RWPE1 (cell line): ENCODE results near the gene SH3PXD2A.

ENCODE experiments used
- CTCF ChIA-PET: fragments of 350-600 bp; sonication (Branson Sonifier 250); formaldehyde crosslinking; extraction: SDS; loops from one replicate; lab custom pipeline; 2021; lab: Yijun Ruan, JAX
- POLR2A ChIA-PET: fragments of 400-600 bp; formaldehyde crosslinking; extraction: SDS; loops from one replicate; lab custom pipeline; 2020; ENCODE audit warnings: antibody characterized with exemption; ENCODE audit not compliant: low non-redundant PET; lab: Yijun Ruan, JAX
- DNase-seq: peaks from one replicate; pipeline ENCODE4 v3.0.0; 2012; ENCODE audit warnings: low spot score
- H3K27ac ChIP-seq: fragments of 450-650 bp; 2 replicates; pipeline ENCODE4 v1.5.1; 2017
- TF ChIP-seq, protein P1 (sequence below): fragments of 450-650 bp; conservative IDR thresholded peaks from 2 replicates; pipeline ENCODE4 v1.5.1; 2017; ENCODE audit warnings: low read depth, mild to moderate bottlenecking

SH3PXD2A gene

DNA sequence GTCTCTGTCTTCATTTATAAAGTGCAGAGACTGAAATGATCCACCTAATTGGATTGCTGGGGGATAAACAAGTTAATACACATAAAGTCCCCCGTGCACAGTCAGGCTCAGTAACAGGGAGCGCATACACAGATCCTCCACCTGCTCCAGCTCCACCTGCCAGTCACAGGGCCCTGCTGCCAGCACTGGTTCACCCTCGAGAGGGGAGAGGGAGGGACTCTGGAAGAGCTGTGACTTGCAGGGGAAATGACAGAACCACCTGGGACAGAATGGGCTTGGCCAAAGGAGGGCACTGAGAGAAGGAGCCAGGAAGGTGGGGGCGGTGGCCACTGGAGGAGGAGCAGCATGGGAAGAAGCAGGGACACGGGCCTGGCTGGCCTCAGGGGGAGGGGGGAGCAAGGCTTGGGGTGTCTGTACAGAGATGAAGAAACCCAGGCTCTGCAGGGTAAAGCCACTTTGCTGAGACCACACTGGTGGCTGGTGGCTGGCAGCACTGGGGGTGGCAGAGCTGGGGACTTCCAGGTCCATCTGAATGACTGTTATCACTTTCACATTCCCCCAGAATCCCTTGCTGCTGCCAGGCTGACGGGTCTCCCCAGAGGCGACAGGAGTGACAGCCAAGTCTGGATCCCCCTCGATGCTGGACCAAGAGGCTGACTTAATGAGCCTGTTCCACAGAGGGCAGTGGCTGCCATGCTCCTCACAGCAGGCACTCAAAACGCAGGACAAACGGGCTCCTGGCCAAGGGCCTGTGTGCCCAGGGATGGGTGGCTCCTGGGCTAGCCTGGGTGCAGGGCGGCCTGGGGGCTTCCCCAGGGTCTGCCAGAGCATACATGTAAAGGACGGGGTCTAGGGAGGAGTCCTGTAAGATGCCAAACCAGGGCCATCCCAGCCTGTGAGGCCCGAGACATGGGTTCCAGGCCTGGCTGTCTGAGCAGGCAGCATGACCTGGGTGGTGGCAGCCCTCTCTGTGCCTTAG, 151.1 kb downstream of the SH3PXD2A start:
- ChIA-PET POLR2A (no interaction called here), CTCF (interaction anchor here (0.5 to 1.0 kb wide), 3 partner anchors 9 to 382 kb away, joined by 3 to 4 read pairs (median 3); no protein-coding TSS in a partner anchor)
- no peak for DNase-seq

DNA sequence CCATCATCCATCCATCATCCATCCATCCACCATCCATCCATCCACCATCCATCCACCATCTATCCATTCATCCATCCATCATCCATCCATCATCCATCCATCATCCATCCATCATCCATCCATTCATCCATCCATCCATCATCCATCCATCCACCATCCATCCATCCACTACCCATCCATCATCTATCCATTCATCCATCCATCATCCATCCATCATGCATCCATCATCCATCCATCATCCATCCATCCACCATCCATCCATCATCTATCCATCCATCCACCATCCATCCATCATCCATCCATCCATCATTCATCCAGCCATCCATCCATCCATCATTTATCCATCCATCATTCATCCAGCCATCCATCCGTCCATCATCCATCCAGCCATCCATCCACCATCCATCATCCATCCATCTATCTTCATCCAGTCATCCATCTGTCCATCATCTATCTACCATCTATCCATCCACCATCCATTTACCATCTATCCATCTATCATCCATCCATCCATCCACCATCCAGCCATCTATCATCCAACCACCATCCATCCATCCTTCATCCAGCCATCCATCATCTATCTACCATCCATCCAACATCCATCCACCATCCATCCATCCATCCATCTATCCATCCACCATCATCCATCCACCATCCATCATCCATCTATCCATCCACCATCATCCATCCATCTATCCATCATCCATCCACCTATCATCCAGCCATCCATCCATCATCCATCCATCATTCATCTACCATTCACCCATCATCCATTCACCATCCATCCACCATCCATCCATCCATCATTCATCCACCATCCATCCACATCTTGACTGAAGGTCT, 153.8 kb downstream of the SH3PXD2A start:
- POLR2A ChIA-PET, result no interaction called here
- no peak for DNase-seq
- H3K27ac ChIP-seq, result no peak overlapping the region
- CTCF ChIA-PET, result interaction anchor here (1.0 kb wide), 1 partner anchor 126 kb away, joined by 6 read pairs; no protein-coding TSS in a partner anchor
- TF ChIP-seq, protein P1, sequence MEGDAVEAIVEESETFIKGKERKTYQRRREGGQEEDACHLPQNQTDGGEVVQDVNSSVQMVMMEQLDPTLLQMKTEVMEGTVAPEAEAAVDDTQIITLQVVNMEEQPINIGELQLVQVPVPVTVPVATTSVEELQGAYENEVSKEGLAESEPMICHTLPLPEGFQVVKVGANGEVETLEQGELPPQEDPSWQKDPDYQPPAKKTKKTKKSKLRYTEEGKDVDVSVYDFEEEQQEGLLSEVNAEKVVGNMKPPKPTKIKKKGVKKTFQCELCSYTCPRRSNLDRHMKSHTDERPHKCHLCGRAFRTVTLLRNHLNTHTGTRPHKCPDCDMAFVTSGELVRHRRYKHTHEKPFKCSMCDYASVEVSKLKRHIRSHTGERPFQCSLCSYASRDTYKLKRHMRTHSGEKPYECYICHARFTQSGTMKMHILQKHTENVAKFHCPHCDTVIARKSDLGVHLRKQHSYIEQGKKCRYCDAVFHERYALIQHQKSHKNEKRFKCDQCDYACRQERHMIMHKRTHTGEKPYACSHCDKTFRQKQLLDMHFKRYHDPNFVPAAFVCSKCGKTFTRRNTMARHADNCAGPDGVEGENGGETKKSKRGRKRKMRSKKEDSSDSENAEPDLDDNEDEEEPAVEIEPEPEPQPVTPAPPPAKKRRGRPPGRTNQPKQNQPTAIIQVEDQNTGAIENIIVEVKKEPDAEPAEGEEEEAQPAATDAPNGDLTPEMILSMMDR, result no peak

More for the DNA sequence above, 151.1 kb downstream of the SH3PXD2A start:
- peak overlapping the region; percentile 47 for H3K27ac ChIP-seq
- TF ChIP-seq, protein P1, result no peak

DNA sequence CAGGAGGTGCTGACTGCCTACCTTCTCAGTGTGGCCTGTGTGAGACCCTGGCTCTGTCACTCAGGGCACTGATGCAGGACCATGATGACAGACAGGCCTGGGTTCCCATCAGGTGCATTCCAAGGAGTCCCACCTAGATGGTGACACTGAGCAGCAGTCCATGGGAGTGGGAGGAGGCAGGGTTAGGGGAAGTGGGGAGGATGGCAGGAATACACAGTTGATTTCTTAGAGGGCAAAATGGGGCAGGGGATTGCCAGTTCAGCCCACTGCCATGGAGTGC, 155.0 kb downstream of the SH3PXD2A start:
- TF ChIP-seq, protein P1, result no peak
- ChIA-PET POLR2A (no interaction called here), CTCF (interaction anchor here (0.7 kb wide), 1 partner anchor 13 kb away, joined by 3 read pairs; no protein-coding TSS in a partner anchor)
- DNase-seq, result no peak
- H3K27ac ChIP-seq, result peak overlapping the region; percentile 84

DNA sequence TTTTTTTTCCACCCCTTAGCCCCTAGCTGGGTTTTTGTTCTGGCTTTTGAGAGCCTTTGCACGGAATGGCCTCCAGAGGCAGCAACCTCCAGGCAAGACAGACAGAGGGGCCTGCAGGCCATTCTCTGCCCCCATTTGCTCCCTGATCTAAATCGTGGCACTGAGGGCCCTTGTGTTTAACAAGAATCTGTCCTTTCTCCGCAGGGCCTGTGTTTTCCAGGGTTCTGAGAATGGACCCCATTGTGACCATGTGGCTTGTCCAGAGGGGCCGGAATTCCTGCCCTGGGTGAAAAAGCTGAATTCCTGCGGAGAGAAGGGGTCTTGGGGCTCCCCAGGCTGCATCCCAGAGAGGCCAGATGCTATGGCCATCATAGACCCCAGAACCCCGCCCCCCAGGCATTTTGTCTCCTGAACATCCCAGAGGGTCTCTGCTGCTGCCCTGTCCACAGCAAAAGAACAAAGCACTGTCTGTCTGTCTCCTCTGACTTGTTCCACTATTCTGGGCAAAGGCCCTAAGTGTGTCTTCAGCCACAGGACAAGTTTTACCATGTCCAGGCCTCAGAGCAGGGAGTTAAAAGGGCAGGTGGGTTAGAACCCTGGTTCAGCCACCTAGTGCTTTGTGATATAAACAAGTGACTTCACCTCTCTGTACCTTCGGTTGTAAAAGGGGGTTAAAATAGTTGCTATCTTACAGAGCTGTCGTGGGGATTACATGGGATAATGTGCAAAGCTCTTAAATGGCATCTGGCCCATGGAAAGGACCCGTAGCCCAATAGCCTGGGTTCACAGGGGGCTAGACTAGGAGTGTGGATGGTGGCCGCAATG, 155.6 kb downstream of the SH3PXD2A start:
- H3K27ac ChIP-seq, result peak overlapping the region; percentile 84
- DNase-seq, result no peak
- POLR2A ChIA-PET, result no interaction called here
- CTCF ChIA-PET, result interaction anchor here (0.6 to 2.2 kb wide), 3 partner anchors 13 to 54 kb away, joined by 3 to 11 read pairs (median 3); no protein-coding TSS in a partner anchor
- TF ChIP-seq, protein P1, result no peak

GRCh38 chr10:103698266-103698665, 157.1 kb downstream of the SH3PXD2A start:
- peak overlapping the region; percentile 84 for H3K27ac ChIP-seq
- CTCF ChIA-PET, result interaction anchor here (0.6 to 2.2 kb wide), 3 partner anchors 12 to 678 kb away, joined by 3 to 11 read pairs (median 4); no protein-coding TSS in a partner anchor
- POLR2A ChIA-PET, result no interaction called here
- DNase-seq, result no peak
- TF ChIP-seq, protein P1, result no peak
